ENCODE results near the gene RBM39.

DNA sequence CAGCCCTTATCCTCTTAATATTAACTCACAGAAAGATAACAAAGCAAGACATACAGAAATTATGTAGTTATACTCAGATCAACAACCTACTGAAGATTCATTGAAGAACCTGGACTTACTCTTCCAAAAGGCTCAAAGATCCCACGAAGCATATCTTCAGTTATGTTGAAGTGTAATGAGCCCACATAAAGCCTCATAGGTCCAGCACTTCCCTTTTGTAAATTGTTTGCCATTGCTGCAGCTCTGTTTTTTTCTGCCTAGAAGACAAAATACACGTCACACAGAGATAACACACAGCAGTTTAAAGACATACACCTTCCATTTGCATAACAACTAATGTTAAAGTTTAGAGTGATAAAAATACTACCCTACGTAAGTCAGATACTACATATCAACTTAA is 20.4 kb downstream of the RBM39 start:
- TF ChIP-seq, protein P1, sequence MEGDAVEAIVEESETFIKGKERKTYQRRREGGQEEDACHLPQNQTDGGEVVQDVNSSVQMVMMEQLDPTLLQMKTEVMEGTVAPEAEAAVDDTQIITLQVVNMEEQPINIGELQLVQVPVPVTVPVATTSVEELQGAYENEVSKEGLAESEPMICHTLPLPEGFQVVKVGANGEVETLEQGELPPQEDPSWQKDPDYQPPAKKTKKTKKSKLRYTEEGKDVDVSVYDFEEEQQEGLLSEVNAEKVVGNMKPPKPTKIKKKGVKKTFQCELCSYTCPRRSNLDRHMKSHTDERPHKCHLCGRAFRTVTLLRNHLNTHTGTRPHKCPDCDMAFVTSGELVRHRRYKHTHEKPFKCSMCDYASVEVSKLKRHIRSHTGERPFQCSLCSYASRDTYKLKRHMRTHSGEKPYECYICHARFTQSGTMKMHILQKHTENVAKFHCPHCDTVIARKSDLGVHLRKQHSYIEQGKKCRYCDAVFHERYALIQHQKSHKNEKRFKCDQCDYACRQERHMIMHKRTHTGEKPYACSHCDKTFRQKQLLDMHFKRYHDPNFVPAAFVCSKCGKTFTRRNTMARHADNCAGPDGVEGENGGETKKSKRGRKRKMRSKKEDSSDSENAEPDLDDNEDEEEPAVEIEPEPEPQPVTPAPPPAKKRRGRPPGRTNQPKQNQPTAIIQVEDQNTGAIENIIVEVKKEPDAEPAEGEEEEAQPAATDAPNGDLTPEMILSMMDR (IDR thresholded peaks at IDR 0.05) = no peak
- TF ChIP-seq POLR2A (IDR thresholded peaks at IDR 0.05) = no peak
